Lower leg skin (tissue), 3 donors: Measurements from ENCODE around the gene KIAA2012.

ENCODE experiments used
- POLR2A ChIP-seq, 2 donors: fragments of 450-650 bp; IDR thresholded peaks; one replicate each; pipeline ENCODE4 v1.6.1; 2016 to 2017; ENCODE audit warnings: antibody characterized with exemption in 2 of 2, mild to moderate bottlenecking in 1 of 2, moderate library complexity in 1 of 2
- TF ChIP-seq, protein P1 (sequence below), 3 donors: fragments of 450-650 bp; IDR thresholded peaks; one replicate each; pipeline ENCODE4 v1.5.1; 2016; ENCODE audit warnings: antibody characterized with exemption in 3 of 3, mild to moderate bottlenecking in 3 of 3, moderate library complexity in 2 of 3

GRCh38 chr2:202050652-202051051 lies 22.4 kb upstream of the KIAA2012 start:
- TF ChIP-seq, protein P1, sequence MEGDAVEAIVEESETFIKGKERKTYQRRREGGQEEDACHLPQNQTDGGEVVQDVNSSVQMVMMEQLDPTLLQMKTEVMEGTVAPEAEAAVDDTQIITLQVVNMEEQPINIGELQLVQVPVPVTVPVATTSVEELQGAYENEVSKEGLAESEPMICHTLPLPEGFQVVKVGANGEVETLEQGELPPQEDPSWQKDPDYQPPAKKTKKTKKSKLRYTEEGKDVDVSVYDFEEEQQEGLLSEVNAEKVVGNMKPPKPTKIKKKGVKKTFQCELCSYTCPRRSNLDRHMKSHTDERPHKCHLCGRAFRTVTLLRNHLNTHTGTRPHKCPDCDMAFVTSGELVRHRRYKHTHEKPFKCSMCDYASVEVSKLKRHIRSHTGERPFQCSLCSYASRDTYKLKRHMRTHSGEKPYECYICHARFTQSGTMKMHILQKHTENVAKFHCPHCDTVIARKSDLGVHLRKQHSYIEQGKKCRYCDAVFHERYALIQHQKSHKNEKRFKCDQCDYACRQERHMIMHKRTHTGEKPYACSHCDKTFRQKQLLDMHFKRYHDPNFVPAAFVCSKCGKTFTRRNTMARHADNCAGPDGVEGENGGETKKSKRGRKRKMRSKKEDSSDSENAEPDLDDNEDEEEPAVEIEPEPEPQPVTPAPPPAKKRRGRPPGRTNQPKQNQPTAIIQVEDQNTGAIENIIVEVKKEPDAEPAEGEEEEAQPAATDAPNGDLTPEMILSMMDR (IDR thresholded peaks at IDR 0.05) = no peak
- TF ChIP-seq POLR2A (IDR thresholded peaks at IDR 0.05) = no peak
